T-helper 1 cell treated with Interleukin-12 subunit alpha and Interleukin-12 subunit beta and Interleukin-4 antibody, amounts not matched to agents 30 μg/mL and 1 μg/mL, for 36 hours (primary cell): ENCODE results near the gene DOK3.

Source experiments
- H3K27ac Mint-ChIP-seq: one replicate; pipeline ENCODE4 v1.8.0; 2021; ENCODE audit warnings: mild to moderate bottlenecking, mixed read lengths
- H3K27me3 Mint-ChIP-seq: one replicate; pipeline ENCODE4 v1.8.0; 2021; ENCODE audit warnings: low read depth, mixed read lengths
- H3K36me3 Mint-ChIP-seq: one replicate; pipeline ENCODE4 v1.8.0; 2021; ENCODE audit warnings: low read depth, mixed read lengths
- H3K4me1 Mint-ChIP-seq: one replicate; pipeline ENCODE4 v1.8.0; 2021; ENCODE audit warnings: low read depth, mixed read lengths
- H3K4me3 Mint-ChIP-seq: one replicate; pipeline ENCODE4 v1.8.0; 2021; ENCODE audit warnings: mild to moderate bottlenecking, moderate library complexity, mixed read lengths
- H3K9me3 Mint-ChIP-seq: one replicate; pipeline ENCODE4 v1.8.0; 2021; ENCODE audit warnings: mixed read lengths

Gene DOK3

GRCh38 chr5:177509381-177509951, at the start of gene DOK3:
DOK3 (minus strand) TSS chr5:177509826; CDS start chr5:177509540, 286 bp downstream.
- no peaks in the 10 kb centered on the region for H3K9me3 Mint-ChIP-seq
- no peaks in the 10 kb centered on the region for H3K27me3 Mint-ChIP-seq
- peaks cover 4% of the 10 kb centered on the region for H3K4me1 Mint-ChIP-seq
- no peak within 1 kb of the TSS for H3K4me3 Mint-ChIP-seq
- H3K36me3 Mint-ChIP-seq = peaks cover 21% of the 10 kb centered on the region
- H3K27ac Mint-ChIP-seq = no peak within 1 kb of the TSS

GRCh38 chr5:177557796-177558195, 48.2 kb upstream of the DOK3 start:
- no peak overlapping the region for H3K4me3 Mint-ChIP-seq
- H3K36me3 Mint-ChIP-seq = peaks cover 2% of the 10 kb centered on the region
- peaks cover 27% of the 10 kb centered on the region for H3K4me1 Mint-ChIP-seq
- H3K9me3 Mint-ChIP-seq = no peaks in the 10 kb centered on the region
- H3K27me3 Mint-ChIP-seq = peaks cover 6% of the 10 kb centered on the region
- peak overlapping the region; percentile 33 for H3K27ac Mint-ChIP-seq

GRCh38 chr5:177557041-177557647, 47.5 kb upstream of the DOK3 start:
- Mint-ChIP-seq H3K27ac (no peak overlapping the region), H3K4me3 (no peak overlapping the region), H3K4me1 (peaks cover 30% of the 10 kb centered on the region), H3K27me3 (peaks cover 6% of the 10 kb centered on the region), H3K9me3 (no peaks in the 10 kb centered on the region), H3K36me3 (peaks cover 2% of the 10 kb centered on the region)

- peaks cover 5% of the 10 kb centered on the region for H3K36me3 Mint-ChIP-seq
- no peak overlapping the region for H3K4me3 Mint-ChIP-seq
- H3K27ac Mint-ChIP-seq = no peak overlapping the region
- H3K27me3 Mint-ChIP-seq = peaks cover 6% of the 10 kb centered on the region
- no peaks in the 10 kb centered on the region for H3K9me3 Mint-ChIP-seq
- H3K4me1 Mint-ChIP-seq = peaks cover 30% of the 10 kb centered on the region
Measured at GRCh38 chr5:177555665-177556064, 46.0 kb upstream of the DOK3 start.

- Mint-ChIP-seq H3K27me3 (peaks cover 6% of the 10 kb centered on the region), H3K27ac (no peak overlapping the region), H3K4me3 (peak overlapping the region; percentile 85), H3K36me3 (peaks cover 7% of the 10 kb centered on the region), H3K9me3 (no peaks in the 10 kb centered on the region), H3K4me1 (peaks cover 31% of the 10 kb centered on the region)
Measured at GRCh38 chr5:177555228-177555627, 45.6 kb upstream of the DOK3 start.

- Mint-ChIP-seq H3K4me1 (peaks cover 33% of the 10 kb centered on the region), H3K9me3 (no peaks in the 10 kb centered on the region), H3K36me3 (peaks cover 9% of the 10 kb centered on the region), H3K27ac (peak within 1 kb of the TSS; percentile 74), H3K27me3 (peaks cover 6% of the 10 kb centered on the region), H3K4me3 (peak within 1 kb of the TSS; percentile 85)
Measured at GRCh38 chr5:177554474-177555111, 45.0 kb upstream of the DOK3 start, which contains the start of gene FAM193B. FAM193B (minus strand) TSS chr5:177554563; CDS start chr5:177554458, 105 bp downstream.

- Mint-ChIP-seq H3K4me3 (peak overlapping the region; percentile 83), H3K27me3 (peaks cover 6% of the 10 kb centered on the region), H3K27ac (no peak overlapping the region), H3K9me3 (no peaks in the 10 kb centered on the region), H3K4me1 (peaks cover 33% of the 10 kb centered on the region), H3K36me3 (peaks cover 9% of the 10 kb centered on the region)
Measured at GRCh38 chr5:177553671-177554429, 44.2 kb upstream of the DOK3 start.

GRCh38 chr5:177552839-177553455, 43.3 kb upstream of the DOK3 start:
- H3K9me3 Mint-ChIP-seq = no peaks in the 10 kb centered on the region
- H3K4me1 Mint-ChIP-seq = peaks cover 32% of the 10 kb centered on the region
- H3K4me3 Mint-ChIP-seq = peak overlapping the region; percentile 83
- peak overlapping the region; percentile 59 for H3K27ac Mint-ChIP-seq
- peaks cover under 1% of the 10 kb centered on the region for H3K27me3 Mint-ChIP-seq
- peaks cover 9% of the 10 kb centered on the region for H3K36me3 Mint-ChIP-seq

- Mint-ChIP-seq H3K27ac (no peak overlapping the region), H3K36me3 (peaks cover 12% of the 10 kb centered on the region), H3K27me3 (no peaks in the 10 kb centered on the region), H3K4me3 (no peak overlapping the region), H3K4me1 (peaks cover 21% of the 10 kb centered on the region), H3K9me3 (no peaks in the 10 kb centered on the region)
Measured at GRCh38 chr5:177550122-177550521, 40.5 kb upstream of the DOK3 start.

- Mint-ChIP-seq H3K9me3 (no peaks in the 10 kb centered on the region), H3K27me3 (no peaks in the 10 kb centered on the region), H3K4me3 (no peak overlapping the region), H3K4me1 (peaks cover 15% of the 10 kb centered on the region), H3K36me3 (peaks cover 10% of the 10 kb centered on the region), H3K27ac (no peak overlapping the region)
Measured at GRCh38 chr5:177548495-177548894, 38.9 kb upstream of the DOK3 start.

- H3K36me3 Mint-ChIP-seq = peaks cover 10% of the 10 kb centered on the region
- H3K4me3 Mint-ChIP-seq = no peak overlapping the region
- no peak overlapping the region for H3K27ac Mint-ChIP-seq
- no peaks in the 10 kb centered on the region for H3K9me3 Mint-ChIP-seq
- peaks cover 10% of the 10 kb centered on the region for H3K4me1 Mint-ChIP-seq
- H3K27me3 Mint-ChIP-seq = no peaks in the 10 kb centered on the region
Measured at GRCh38 chr5:177547736-177548135, 38.1 kb upstream of the DOK3 start.

- no peak overlapping the region for H3K27ac Mint-ChIP-seq
- H3K9me3 Mint-ChIP-seq = no peaks in the 10 kb centered on the region
- peaks cover 10% of the 10 kb centered on the region for H3K4me1 Mint-ChIP-seq
- no peaks in the 10 kb centered on the region for H3K27me3 Mint-ChIP-seq
- H3K36me3 Mint-ChIP-seq = peaks cover 9% of the 10 kb centered on the region
- no peak overlapping the region for H3K4me3 Mint-ChIP-seq
Measured at GRCh38 chr5:177546258-177546741, 36.7 kb upstream of the DOK3 start.

GRCh38 chr5:177545487-177546257, 36.0 kb upstream of the DOK3 start:
- peaks cover 13% of the 10 kb centered on the region for H3K4me1 Mint-ChIP-seq
- H3K36me3 Mint-ChIP-seq = peaks cover 9% of the 10 kb centered on the region
- no peaks in the 10 kb centered on the region for H3K9me3 Mint-ChIP-seq
- H3K27me3 Mint-ChIP-seq = no peaks in the 10 kb centered on the region
- H3K27ac Mint-ChIP-seq = no peak overlapping the region
- H3K4me3 Mint-ChIP-seq = no peak overlapping the region
